ENCODE measurements around the gene CTNNA3.

The CTNNA3 gene

GRCh38 chr10:67045404-67045803 lies 650.6 kb downstream of the CTNNA3 start:
- DNase-seq (ENCODE audit: low spot score) (no peak), FAIRE-seq (no peak)

DNA sequence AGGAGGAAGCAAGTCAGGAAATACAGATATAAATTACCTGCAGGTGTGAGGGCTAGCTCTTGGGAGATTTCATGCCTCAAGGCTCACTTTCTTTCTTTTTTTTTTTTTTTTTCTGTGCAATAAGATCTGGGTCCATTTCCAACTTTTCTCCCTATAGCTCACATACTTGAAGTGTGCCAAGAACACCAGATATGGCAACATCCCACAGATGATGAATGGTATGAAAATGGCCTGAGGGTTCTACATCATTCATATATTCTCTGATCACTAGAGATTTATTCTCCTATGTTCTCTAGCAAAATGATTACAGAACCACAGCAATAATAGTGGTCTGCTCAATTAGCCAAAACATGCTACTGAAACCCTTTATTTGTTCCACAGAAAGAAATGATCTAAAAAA lies 653.0 kb downstream of the CTNNA3 start:
- DNase-seq (ENCODE audit: low spot score) (no peak), FAIRE-seq (no peak)

- FAIRE-seq (no peak), DNase-seq (ENCODE audit: low spot score) (no peak)
These were observed 659.2 kb downstream of the CTNNA3 start for GRCh38 chr10:67036808-67037207.

- FAIRE-seq (no peak), DNase-seq (ENCODE audit: low spot score) (no peak)
These were observed 662.1 kb downstream of the CTNNA3 start for GRCh38 chr10:67033878-67034277.

GRCh38 chr10:67022099-67022498 lies 673.9 kb downstream of the CTNNA3 start:
- DNase-seq (ENCODE audit: low spot score) (no peak), FAIRE-seq (no peak)

DNA sequence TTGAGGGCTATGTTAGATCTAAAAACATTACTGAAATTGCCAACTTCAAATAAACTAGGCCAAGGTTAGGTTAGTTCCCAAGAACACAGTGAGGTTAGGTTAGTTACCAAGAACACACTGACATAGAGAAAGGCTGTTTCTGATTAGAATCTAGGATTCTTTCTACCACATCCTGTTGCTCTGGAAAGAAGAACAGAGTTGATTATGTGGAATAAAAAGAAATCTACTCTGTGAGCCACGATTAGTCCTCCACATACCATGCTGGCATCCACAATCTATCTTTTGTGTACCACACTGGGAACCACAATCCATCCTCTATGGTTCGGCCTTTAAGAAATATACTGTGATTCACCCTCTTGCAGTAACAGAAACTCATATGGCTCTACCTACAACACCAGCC lies 678.8 kb downstream of the CTNNA3 start:
- FAIRE-seq (no peak), DNase-seq (ENCODE audit: low spot score) (no peak)

GRCh38 chr10:67015225-67015624 lies 680.8 kb downstream of the CTNNA3 start:
- FAIRE-seq (no peak), DNase-seq (ENCODE audit: low spot score) (no peak)

- DNase-seq (ENCODE audit: low spot score) (no peak), FAIRE-seq (no peak)
These were observed 684.0 kb downstream of the CTNNA3 start for GRCh38 chr10:67011981-67012380.

DNA sequence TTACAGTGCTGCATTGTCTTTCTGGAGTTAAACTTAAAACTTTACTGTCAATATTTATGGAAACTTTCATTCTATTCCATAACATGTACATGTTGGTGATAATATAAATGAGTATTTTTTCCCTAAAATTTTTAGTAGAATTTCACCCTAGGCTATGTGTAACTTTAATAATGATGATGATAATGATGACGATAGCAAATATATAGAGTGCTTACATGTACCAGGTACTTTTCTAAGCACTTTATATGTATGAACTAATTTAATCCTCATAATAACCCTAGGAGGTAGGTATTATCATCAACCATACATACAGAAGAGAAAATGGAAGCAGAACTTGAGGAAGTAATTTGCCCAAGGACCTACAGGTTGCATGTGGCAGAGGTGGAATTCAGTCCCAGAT lies 684.5 kb downstream of the CTNNA3 start:
- FAIRE-seq, result no peak
- DNase-seq (ENCODE audit: low spot score), result no peak

- FAIRE-seq (no peak), DNase-seq (ENCODE audit: low spot score) (no peak)
These were observed 690.0 kb downstream of the CTNNA3 start for GRCh38 chr10:67005981-67006380.

- FAIRE-seq, result no peak
- DNase-seq (ENCODE audit: low spot score), result no peak
These were observed 691.3 kb downstream of the CTNNA3 start for GRCh38 chr10:67004690-67005089.

DNA sequence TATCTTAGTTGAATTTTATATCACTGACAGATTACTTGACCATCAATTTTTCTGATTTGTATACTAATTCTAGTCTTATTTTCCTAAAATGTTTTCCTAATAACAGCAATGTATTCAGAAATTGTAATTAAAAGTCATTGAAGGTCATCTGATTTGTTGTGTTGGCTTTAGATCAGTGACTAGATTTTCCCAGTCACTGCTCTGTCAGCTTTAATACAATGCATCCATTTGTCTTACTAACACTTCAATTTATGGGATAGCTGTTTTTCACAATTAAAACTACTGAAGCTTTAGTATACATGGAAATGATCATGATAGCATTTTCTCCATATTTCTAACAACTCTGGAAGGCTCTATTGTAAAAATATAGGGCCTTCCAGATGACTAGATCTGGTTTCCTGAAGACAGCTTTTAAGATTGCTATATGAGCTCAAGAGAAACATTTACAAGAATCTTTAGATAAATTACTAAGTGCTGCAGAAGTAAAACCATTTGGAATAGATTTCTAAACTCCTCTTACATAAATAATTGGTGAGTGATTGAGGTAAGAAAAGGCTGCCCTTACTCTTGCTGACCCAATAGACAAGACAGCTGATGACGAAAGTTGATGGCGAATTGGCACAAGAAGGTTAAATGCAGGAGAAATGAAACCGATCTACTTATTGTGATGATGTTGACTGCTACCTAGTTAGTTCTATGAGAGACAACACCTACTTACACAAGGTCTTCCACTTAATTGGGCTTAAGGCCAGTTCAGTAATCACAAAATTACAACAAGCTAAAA lies 696.0 kb downstream of the CTNNA3 start:
- no peak for DNase-seq (ENCODE audit: low spot score)

GRCh38 chr10:66996996-66997395 lies 699.0 kb downstream of the CTNNA3 start:
- FAIRE-seq (no peak), DNase-seq (ENCODE audit: low spot score) (no peak)

More for the DNA sequence above, 696.0 kb downstream of the CTNNA3 start:
- FAIRE-seq, result no peak

- DNase-seq (ENCODE audit: low spot score), result no peak
- no peak for FAIRE-seq
These were observed 705.7 kb downstream of the CTNNA3 start for GRCh38 chr10:66990143-66990830.

DNA sequence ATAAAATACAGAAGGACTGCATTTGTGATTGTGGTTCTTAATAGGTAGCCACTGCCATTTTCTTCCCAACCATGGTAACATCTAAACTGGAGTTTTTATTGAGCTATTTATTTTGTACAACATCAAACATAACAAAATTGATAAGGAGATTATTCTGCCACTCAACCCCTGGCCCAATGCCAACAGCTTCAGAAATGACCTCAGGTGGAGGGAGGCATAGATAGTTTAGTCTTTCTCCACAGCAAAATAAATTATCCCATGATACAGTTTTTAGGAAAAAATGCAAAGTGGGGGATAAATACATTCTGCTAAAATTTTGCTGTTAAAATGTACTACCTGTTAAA lies 712.5 kb downstream of the CTNNA3 start:
- FAIRE-seq (no peak), DNase-seq (ENCODE audit: low spot score) (no peak)

DNA sequence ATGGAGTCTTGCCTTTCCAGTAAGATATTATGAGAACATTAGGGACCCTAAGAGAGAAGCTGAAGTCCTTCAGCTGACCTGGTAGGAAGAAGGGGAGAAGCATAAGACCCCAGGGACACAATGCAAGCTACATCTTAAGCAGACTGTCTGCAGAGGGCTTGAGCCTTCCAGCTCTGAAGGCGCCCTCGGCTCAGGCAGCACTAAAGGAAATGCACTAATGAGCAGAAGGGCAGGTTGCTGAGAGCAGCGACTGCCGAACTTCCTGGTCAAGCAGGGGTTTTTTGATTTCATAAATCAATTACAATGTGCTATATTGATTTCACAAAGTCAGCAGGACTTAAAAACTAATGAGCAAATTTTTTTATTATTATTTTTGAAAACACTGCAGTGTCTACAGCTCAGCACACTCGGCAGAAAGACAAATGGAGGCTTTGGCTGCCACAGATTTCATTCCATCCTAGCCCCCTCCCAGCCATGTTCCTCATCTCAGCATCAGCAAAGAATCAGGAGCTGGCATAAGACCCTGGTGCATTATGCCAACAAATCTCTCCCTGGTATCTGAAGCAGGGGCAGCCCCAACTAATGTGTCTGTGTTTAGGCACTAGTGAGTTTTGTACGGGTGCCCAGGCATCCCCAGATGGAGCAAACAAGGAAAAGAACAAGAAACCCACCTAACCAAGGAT lies 713.1 kb downstream of the CTNNA3 start:
- FAIRE-seq, result no peak
- no peak for DNase-seq (ENCODE audit: low spot score)

- no peak for FAIRE-seq
These were observed 714.0 kb downstream of the CTNNA3 start for GRCh38 chr10:66982053-66982420.

DNA sequence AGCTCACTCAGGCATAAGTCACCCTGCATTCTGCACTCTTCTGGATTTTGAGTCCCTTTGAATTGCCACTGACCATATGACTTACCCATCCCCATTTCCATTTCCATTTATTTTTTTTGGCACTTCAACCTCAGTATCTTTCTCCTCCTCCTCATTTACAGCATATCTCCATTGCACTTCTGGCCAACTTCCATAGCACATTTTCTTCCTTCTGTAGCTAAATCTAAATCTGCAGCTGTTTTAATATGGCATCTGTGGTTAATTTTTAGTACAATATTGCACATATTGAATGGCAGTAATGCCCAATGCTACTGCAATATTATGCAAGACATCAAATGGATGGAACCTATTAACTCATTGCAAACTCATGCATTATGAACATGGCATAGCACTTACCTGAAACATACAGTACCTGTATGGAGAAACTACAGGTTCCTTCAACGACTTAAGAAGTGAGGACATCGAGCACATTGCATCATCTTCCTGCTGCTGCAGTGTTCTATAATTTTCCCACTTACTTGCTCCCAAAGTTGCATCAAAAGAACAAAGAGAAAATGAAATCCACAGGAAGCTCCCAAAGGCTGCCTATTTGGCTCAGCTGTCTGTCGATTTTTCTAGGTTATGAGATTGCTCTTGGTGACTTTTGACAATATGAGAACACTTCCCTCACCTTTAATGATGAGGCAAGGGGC lies 714.5 kb downstream of the CTNNA3 start:
- no peak for DNase-seq (ENCODE audit: low spot score)
- FAIRE-seq, result no peak

More at GRCh38 chr10:66982053-66982420, 714.0 kb downstream of the CTNNA3 start:
- DNase-seq (ENCODE audit: low spot score), result no peak

DNA sequence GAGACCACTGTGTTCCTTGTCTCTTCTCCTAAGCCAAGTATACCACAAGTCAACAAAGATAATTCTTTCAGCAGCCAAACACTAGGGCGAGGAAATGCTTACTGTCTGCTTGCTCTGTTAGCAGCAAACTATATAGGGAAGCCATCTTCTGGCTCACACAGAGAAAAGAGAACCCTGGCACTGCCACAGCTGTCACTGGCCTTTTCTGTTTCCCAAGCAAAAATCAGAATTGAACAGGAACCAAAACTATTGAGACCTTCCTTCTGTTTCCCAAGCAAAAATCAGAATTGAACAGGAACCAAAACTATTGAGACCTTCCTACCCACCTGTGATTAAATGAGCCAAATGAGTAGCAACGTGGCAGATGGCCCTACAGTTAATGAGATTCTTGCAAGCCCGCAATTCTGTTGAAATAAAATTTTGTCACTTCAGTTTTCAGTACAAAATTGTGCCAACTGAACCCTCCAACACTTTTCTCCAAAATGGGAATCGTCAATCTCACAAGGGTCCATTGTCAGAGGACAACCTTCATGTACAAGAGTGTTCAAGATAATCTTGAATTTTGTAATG lies 715.7 kb downstream of the CTNNA3 start:
- DNase-seq (ENCODE audit: low spot score) (no peak), FAIRE-seq (no peak)

- no peak for DNase-seq (ENCODE audit: low spot score)
- FAIRE-seq, result no peak
These were observed 731.0 kb downstream of the CTNNA3 start for GRCh38 chr10:66964946-66965345.

- no peak for FAIRE-seq
- DNase-seq (ENCODE audit: low spot score), result no peak
These were observed 737.5 kb downstream of the CTNNA3 start for GRCh38 chr10:66958466-66958865.

GRCh38 chr10:66951896-66952295 lies 744.1 kb downstream of the CTNNA3 start:
- DNase-seq (ENCODE audit: low spot score) (no peak), FAIRE-seq (no peak)
